NCI-H82 treated with DMSO at 0.1 percent for 48 hours (cell line): ENCODE measurements around the gene NR2C2AP.

ENCODE experiments used
- DNase-seq: peaks from one replicate; lab custom pipeline; 2025; ENCODE audit not compliant: unreplicated experiment; lab: John Stamatoyannopoulos, UW

The NR2C2AP gene

DNA sequence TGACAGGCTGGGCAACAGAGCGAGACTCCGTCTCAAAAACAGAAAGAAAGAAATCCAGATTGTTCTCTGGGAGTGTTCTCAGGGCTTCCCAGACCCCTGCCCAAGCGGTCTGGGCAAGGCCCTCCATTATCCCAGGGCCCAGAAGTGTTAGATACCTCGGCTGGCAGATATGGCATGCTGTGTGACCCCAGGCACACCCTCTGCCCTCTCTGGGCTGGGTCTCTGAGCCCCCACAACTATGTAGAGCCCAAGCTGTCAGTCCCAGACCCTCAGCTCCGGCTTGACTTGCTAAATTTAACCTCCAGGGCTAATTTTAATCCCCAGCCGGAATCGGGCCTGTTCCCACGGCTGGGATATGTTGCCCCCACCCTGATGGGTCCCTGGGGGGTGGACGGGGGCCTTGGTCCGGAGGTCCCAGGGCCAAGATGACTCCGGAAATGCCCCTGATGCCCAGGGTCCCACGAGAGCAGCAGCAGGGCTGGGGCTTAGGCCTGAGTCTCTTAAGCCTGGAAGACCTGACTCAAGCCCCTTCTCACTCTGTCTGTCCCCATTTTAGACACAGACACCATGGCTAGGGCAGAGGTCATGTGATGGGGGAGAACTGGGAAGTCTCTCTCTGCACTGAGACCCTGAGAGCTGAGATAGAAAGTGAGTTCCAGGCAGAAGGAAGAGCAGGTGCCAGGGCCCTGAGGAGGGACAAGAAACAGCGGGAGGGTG lies 50.4 kb downstream of the NR2C2AP start:
- no peak for DNase-seq

DNA sequence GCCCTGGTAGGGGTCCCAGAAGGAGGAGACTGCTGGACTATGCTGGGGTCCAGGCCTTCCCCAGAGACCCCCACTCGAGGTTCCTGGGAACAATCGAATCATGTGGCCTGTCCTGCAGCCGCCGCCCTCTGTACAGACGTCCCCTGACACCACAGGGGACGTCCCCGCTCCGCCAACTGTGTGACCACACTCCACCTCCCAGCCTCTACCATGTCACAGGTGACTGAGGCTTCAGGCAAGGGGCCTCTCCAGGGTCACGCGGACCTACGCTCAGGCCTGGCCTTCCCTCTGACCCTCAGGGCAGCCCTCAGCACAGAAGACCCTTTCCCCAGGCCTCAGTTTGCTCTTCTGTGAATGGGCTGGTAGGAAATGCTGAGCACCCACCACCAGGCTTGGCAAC lies 51.8 kb downstream of the NR2C2AP start:
- no peak for DNase-seq
